Aorta (tissue), 5 donors: ENCODE data around the gene BTAF1. TPM values are rescaled to one million over a fixed set of nuclear protein-coding genes. Genes with fewer than 3 reads are reported as not detected.

ENCODE experiments used
- ATAC-seq: fragments of 200-7000 bp; cut with Tn5 transposase; one replicate; pipeline ENCODE4 v1.9.1; 2022; ENCODE audit warnings: moderate library complexity; ENCODE audit not compliant: low FRiP score
- DNase-seq, 2 donors: peaks; one replicate each; pipeline ENCODE4 v3.0.0-alpha.2; 2020
- H3K27ac ChIP-seq, 2 donors: one replicate each; pipeline ENCODE4 v1.5.1; 2013; ENCODE audit warnings: low read length in 2 of 2, mild to moderate bottlenecking in 2 of 2, moderate library complexity in 2 of 2, control low read depth in 1 of 2, inconsistent platforms in 1 of 2, low read depth in 1 of 2
- H3K27me3 ChIP-seq, 2 donors: one replicate each; pipeline ENCODE4 v1.6.1; 2013; ENCODE audit warnings: control low read depth in 1 of 2, low read length in 1 of 2, mild to moderate bottlenecking in 1 of 2, moderate library complexity in 1 of 2; ENCODE audit not compliant: insufficient read depth in 2 of 2, control insufficient read depth in 1 of 2
- H3K36me3 ChIP-seq, 2 donors: one replicate each; pipeline ENCODE4 v1.6.1; 2013; ENCODE audit warnings: control low read depth in 1 of 2, low read length in 1 of 2, mild to moderate bottlenecking in 1 of 2; ENCODE audit not compliant: insufficient read depth in 2 of 2, control insufficient read depth in 1 of 2
- H3K4me1 ChIP-seq, 2 donors: one replicate each; pipeline ENCODE4 v1.6.1; 2013; ENCODE audit warnings: low read length in 2 of 2, control low read depth in 1 of 2, mild to moderate bottlenecking in 1 of 2, moderate library complexity in 1 of 2; ENCODE audit not compliant: insufficient read depth in 2 of 2, control insufficient read depth in 1 of 2
- H3K4me3 ChIP-seq, 2 donors: one replicate each; pipeline ENCODE4 v1.5.1; 2013; ENCODE audit warnings: low read length in 2 of 2, control low read depth in 1 of 2, mild to moderate bottlenecking in 1 of 2
- H3K9me3 ChIP-seq: one replicate; pipeline ENCODE4 v1.6.1; 2013; ENCODE audit warnings: mild to moderate bottlenecking, low read length; ENCODE audit not compliant: control insufficient read depth
- WGBS, 2 donors: extraction: QIAGEN DNeasy Blood & Tissue Kit; methylation state at CpG; one replicate each; pipeline ENCODE4 v1.1.7; 2013; 5-methylcytosine and 5-hydroxymethylcytosine counted together
- intact Hi-C, 2 donors: fragments of 100-400 bp; cut with DNase I; formaldehyde crosslinking; loops; one replicate each; pipeline versions ENCODE4 v1.14.2 to v1.15.0; 2022
- long read RNA-seq, 2 donors: library from polyadenylated mRNA; unstranded; transcript quantifications; one replicate each; pipeline ENCODE4 v2.0.0, GENCODE V29; 2020 to 2021
- polyA plus RNA-seq, 2 donors: library from polyadenylated mRNA; stranded (reverse); fragments of 200-250 nt; gene quantifications; one replicate each; pipeline ENCODE4 v1.2.3, GENCODE V29; 2013
- total RNA-seq, 2 donors: library from RNA; stranded (reverse); fragmentation: NEBNext Ultra II Directional; extraction: Animal tissue kit (Norgen Biotek cat#: 25700); gene quantifications; one replicate each; pipeline ENCODE4 v1.2.1, GENCODE V29; 2021
- donor health status: healthy with polysubstance abuse.
- donor health status: Bipolar disorder and iron deficiency.
- donor health status: DM: no; HTN: no; CAD: no.
- donor health status: DM: no; HTN: no; CAD: no.
- donor health status: DM: yes; HTN: yes; CAD: no.

Gene BTAF1
- total RNA-seq (10 to 100 TPM; 45.2 to 48.2 TPM), polyA plus RNA-seq (10 to 100 TPM in 1 of 2 donors, 1 to 10 TPM in 1; 3.3 to 23.0 TPM)
- long read RNA-seq, donor 1, partial matches to known transcripts = 30 of 55 reads
- long read RNA-seq, donor 1, other reads (novel, unspliced or antisense) = 25 of 55 reads
- long read RNA-seq, donor 2, partial matches to known transcripts = 10 of 25 reads
- long read RNA-seq, donor 2, other reads (novel, unspliced or antisense) = 15 of 25 reads

DNA sequence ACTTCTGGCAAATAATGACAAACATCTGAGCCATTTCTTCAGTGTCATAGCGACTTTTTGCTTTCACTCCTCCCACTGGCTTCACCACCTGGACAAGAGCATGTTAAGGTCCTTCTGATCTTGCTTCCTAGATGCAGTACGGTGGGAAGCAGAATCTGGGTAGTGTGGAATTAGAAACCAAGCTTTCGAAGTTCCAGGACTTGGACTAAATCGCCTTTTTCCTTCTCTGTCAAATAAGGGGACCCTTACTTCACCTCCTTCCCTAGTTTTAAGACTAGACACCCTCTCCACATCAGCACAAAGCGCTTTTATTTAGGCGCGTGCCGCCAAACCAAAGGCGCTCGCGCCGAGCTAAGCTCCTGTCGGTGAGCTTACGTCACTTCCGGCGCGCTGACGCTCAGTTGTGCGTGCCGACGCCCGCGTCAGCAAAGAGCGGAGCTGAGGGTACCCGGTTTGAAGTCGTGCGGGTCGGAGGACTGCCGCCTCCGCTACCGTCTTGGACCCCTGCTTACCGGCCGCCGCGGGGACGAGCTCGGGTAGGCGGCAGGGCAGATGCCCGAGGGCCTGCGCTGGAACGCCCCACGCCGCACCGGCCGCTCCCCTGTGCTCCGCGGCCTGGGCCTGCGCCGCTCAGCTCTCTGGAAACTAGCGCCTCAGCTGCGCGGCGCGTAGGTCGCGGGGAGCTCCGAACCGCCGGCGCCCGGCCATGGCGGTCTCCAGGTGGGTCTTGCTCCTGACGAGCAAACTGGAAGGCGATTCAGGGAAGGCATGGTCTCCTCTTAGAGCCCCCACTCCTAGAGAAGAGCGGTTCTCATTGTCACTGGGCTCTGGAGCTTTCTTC lies at the start of gene BTAF1:
Gene BTAF1 (plus strand): TSS at position 400 of the 841 bp plus-strand sequence. CDS start 307 bp downstream, at position 707.
- no peaks in the 10 kb centered on the region for H3K9me3 ChIP-seq
- intact Hi-C loops = loop anchor here in 1 of 2 donors (10.0 kb wide), 1 partner anchor 511 kb away; no protein-coding TSS in a partner anchor
- ATAC-seq (peak; percentile 99), DNase-seq (peak; percentile 96 to 99)
- H3K27me3 ChIP-seq = no peaks in the 10 kb centered on the region
- peak within 1 kb of the TSS; percentile 49 to 92 for H3K27ac ChIP-seq
- 0% methylated on average over 58 to 65 of the region's 65 CpGs for WGBS, 2 donors
- H3K4me3 ChIP-seq = peak within 1 kb of the TSS; percentile 27 to 72
- peaks cover 1 to 2% of the 10 kb centered on the region in 2 donors for H3K4me1 ChIP-seq
- H3K36me3 ChIP-seq = no peaks in the 10 kb centered on the region

DNA sequence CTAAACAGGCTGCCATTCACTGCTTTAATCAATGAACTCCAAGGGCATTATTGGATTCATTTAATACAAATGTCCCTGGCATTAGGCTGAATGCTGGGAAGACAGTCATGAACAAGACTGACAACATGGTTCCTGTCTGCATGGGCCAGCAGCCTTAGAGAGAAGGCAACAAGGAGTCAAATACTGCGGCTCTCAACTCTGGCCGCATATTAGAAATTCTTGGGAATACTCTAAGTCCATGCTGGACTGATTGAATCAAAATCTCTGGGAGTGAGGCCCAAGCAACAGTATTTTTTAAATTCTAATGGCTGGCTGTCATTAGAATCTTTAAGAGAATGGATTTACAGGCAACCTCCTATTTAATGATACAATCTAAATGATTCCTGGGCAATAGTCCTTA lies 48.4 kb upstream of the BTAF1 start:
- DNase-seq (no peak), ATAC-seq (no peak)
- no peaks in the 10 kb centered on the region for H3K9me3 ChIP-seq
- H3K4me3 ChIP-seq = no peak overlapping the region
- H3K4me1 ChIP-seq = no peaks in the 10 kb centered on the region
- WGBS, 2 donors = 87 to 91% methylated on average over 2 of the region's 2 CpGs
- intact Hi-C loops = no loop called here
- H3K36me3 ChIP-seq = no peaks in the 10 kb centered on the region
- no peak overlapping the region for H3K27ac ChIP-seq
- no peaks in the 10 kb centered on the region for H3K27me3 ChIP-seq

DNA sequence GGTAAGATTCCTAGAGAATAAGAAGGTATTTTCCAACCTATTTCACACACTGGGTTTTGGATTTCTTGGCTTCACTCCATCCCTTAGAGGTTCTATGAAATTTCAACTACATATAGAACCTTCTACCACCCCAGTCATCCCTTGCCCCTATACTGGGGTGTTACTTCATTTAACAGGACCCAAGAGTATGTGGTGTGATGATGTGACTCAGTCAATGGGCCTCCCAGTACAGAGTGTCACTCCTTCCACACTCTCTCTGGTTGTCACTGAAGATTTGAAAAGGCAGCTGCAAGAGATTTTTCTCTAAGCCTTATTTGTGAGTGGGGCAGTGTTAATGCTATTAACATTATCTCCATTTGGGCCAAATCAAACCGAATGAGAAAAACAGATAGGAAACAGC lies 47.8 kb upstream of the BTAF1 start:
- intact Hi-C loops = no loop called here
- Histone ChIP-seq H3K27me3 (no peaks in the 10 kb centered on the region), H3K36me3 (no peaks in the 10 kb centered on the region), H3K4me3 (no peak overlapping the region), H3K27ac (no peak overlapping the region), H3K9me3 (no peaks in the 10 kb centered on the region), H3K4me1 (no peaks in the 10 kb centered on the region)
- no peak for DNase-seq
- WGBS, 2 donors = 91 to 96% methylated on average over 1 of the region's 1 CpG
- ATAC-seq = no peak

DNA sequence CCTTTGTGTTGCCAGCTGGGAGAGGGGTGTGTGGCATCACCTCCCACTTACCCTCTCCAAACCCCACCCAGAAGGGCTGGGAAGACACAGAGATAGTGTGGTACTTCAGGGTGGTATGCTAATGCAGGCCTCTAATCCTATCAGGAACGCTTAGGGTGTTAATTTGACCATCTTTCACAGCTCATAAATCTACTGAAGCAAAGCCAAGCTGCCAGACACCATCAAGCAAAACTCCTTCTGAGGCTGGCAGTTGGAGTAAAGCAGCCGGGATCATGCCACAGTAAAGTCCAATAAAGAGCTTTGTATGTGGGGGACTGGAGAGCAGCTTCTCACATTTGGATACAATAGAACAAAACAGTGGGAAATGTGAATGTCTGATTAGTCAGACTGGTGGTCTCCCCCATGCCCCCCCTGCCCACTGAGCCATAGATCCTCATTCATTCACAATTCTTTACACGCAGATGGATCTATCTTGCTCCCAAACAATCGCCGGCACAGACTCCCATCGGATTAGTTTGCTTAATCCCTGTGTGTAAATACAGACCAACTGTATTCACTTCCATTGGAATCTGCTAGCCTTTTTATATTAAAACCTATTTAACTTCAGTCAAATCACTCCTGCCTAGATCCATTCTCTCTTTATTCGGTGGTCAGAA lies 43.9 kb upstream of the BTAF1 start:
- DNase-seq = no peak
- Histone ChIP-seq H3K9me3 (no peaks in the 10 kb centered on the region), H3K36me3 (no peaks in the 10 kb centered on the region), H3K4me3 (no peak overlapping the region), H3K27ac (no peak overlapping the region), H3K4me1 (peaks cover 0 to 4% of the 10 kb centered on the region in 2 donors), H3K27me3 (no peaks in the 10 kb centered on the region)
- WGBS, 2 donors = 17 to 36% methylated on average over 7 of the region's 7 CpGs
- intact Hi-C loops = no loop called here
- ATAC-seq = no peak

DNA sequence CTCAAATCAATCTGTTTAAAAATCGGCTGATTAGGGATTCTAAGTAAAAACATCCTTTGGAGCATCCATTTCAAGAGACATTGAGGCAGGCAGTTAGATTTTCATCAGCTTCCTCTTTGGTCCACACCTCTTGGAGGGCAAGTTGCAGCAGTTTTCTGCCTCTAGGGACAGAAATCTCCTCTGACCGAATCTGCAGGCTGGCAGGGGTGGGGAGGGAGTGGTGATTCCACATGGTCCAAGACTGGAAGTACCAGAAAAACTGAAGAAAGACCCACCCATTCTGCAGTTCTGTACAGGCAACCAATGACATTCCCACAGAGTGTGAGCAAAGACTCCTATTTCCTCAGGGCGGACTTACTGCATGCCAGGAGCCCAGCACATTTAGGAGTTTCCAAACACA lies 43.3 kb upstream of the BTAF1 start:
- Histone ChIP-seq H3K27ac (no peak overlapping the region), H3K9me3 (no peaks in the 10 kb centered on the region), H3K36me3 (no peaks in the 10 kb centered on the region), H3K4me1 (peaks cover 0 to 7% of the 10 kb centered on the region in 2 donors), H3K27me3 (no peaks in the 10 kb centered on the region), H3K4me3 (no peak overlapping the region)
- DNase-seq (peak; percentile 68 to 71), ATAC-seq (peak; percentile 59)
- WGBS, 2 donors = 1 to 8% methylated on average over 3 of the region's 3 CpGs
- intact Hi-C loops = no loop called here

DNA sequence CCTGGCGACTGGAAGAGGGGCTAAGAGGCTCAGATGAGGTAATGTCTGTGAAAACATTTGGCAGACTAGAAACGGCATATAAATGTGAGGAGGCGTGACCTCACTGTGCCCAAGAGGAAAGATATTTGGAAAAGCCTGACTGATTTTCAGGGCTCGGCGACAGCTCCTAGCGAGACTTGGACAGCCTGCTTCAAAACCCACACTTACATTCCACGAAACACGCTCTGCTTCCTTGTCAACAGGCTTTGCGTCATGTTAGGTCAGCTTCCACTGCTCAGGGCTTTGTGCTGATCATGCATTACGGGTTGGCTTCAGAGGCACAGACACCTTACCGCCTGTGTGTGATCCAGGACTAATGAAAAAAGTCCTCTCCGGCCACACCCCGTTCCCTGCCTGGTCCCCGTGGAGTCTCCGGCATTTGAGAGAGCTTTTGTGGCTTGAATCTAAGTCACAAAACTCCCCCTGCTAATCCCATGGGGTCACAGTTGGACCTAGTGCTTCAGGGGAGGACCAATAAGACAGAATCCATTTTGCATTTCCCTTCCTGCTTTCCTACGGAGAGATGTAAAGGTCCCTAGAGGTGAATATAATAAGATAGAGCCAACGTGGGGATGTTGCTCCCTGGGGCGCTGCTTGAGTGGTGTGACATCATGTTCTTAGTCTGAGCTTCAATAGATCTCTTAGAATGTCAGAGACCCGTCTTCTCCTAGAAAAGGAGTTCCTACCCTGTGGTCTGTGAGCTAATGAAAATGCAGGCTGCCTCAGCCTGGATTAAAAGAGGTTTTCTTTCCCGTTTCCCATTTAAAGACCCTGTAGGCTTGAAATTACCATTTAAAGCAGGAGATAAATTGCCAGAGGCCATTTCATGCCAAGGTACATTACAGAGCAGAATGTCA lies 39.8 kb upstream of the BTAF1 start:
- 3 to 6% methylated on average over 20 of the region's 20 CpGs for WGBS, 2 donors
- Histone ChIP-seq H3K4me3 (no peak overlapping the region), H3K9me3 (no peaks in the 10 kb centered on the region), H3K27ac (peak overlapping the region; percentile 30 to 99), H3K36me3 (no peaks in the 10 kb centered on the region), H3K27me3 (no peaks in the 10 kb centered on the region), H3K4me1 (peaks cover 0 to 7% of the 10 kb centered on the region in 2 donors)
- intact Hi-C loops = no loop called here
- ATAC-seq (peak; percentile 79), DNase-seq (peak in 1 of 2 donors; percentile 59)

DNA sequence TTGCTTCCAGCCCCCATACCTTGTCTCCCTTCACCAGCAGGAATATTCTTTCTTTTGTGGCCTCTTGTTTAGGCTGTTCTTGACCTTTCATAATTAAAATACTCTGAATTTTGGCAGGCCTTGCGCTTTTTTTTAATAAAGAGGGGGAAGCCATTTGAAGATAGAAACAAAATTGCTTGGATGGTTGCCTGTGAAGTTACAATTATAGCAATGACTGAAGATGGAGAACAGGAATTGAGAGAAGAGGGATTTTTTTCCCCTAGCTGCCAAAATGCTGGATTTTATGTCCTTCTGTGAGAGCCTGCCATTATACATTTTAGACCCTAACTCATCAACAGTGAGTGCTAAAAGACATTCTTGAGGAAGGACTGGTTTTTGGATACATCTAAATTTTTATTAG lies 39.0 kb upstream of the BTAF1 start:
- H3K4me1 ChIP-seq = peaks cover 0 to 7% of the 10 kb centered on the region in 2 donors
- no peaks in the 10 kb centered on the region for H3K9me3 ChIP-seq
- H3K27ac ChIP-seq = peak overlapping the region; percentile 30 to 99
- no peak for ATAC-seq
- H3K4me3 ChIP-seq = no peak overlapping the region
- H3K27me3 ChIP-seq = no peaks in the 10 kb centered on the region
- DNase-seq = no peak
- intact Hi-C loops = no loop called here
- 24 to 25% methylated on average over 1 of the region's 1 CpG for WGBS, 2 donors
- no peaks in the 10 kb centered on the region for H3K36me3 ChIP-seq
